B cell (primary cell): ENCODE data around the gene PODNL1. TPM values are rescaled to one million over a fixed set of nuclear protein-coding genes. Genes with fewer than 3 reads are reported as not detected.

Experiments
- ATAC-seq: fragments of 200-7000 bp; cut with Tn5 transposase; one replicate; pipeline ENCODE4 v1.10.0; 2021; ENCODE audit warnings: low read depth, mild to moderate bottlenecking, moderate number of reproducible peaks, moderate library complexity
- CTCF ChIA-PET: fragments of 350-600 bp; sonication (Branson Sonifier 250); formaldehyde crosslinking; loops from one replicate; lab custom pipeline; 2021; ENCODE audit warnings: antibody characterized with exemption, inconsistent platforms; lab: Charles Lee
- POLR2A ChIA-PET: fragments of 350-600 bp; sonication (Branson Sonifier 250); formaldehyde crosslinking; loops from one replicate; lab custom pipeline; 2021; ENCODE audit warnings: antibody characterized with exemption; lab: Charles Lee
- DNase-seq: peaks from one replicate; pipeline ENCODE4 v3.0.0; 2013
- H2AFZ ChIP-seq: 2 replicates; pipeline ENCODE4 v1.6.1; 2012; ENCODE audit warnings: mild to moderate bottlenecking, low read depth, low read length; ENCODE audit not compliant: insufficient read depth, poor library complexity, severe bottlenecking
- H3K27ac ChIP-seq, 2 donors: 1 replicate in 1 of 2; 2 replicates in 1 of 2; pipeline ENCODE4 v1.5.1; 2012 to 2013; ENCODE audit warnings: low read length in 2 of 2, mild to moderate bottlenecking in 2 of 2, moderate library complexity in 1 of 2
- H3K27me3 ChIP-seq, 4 experiments: fragments of 200-600 bp in 1 of 4; sonication (generic) in 1 of 4; replicated peaks in 1 of 4; 1 replicate in 2 of 4; 2 replicates in 2 of 4; pipeline versions ENCODE4 v1.6.1 to v1.7.0; 2013 to 2016; ENCODE audit warnings: low read length in 3 of 4, mild to moderate bottlenecking in 2 of 4, mixed read lengths in 1 of 4, moderate library complexity in 1 of 4; ENCODE audit not compliant: insufficient read depth in 4 of 4, control insufficient read depth in 3 of 4; ENCODE audit errors: control extremely low read depth in 1 of 4
- H3K36me3 ChIP-seq, 2 experiments: replicated peaks in 1 of 2; 1 replicate in 1 of 2; 2 replicates in 1 of 2; pipeline versions ENCODE4 v1.6.1 to v1.7.1; 2013; ENCODE audit warnings: low read length in 1 of 2; ENCODE audit not compliant: insufficient read depth in 2 of 2, control insufficient read depth in 1 of 2; ENCODE audit errors: control extremely low read depth in 1 of 2, extremely low read depth in 1 of 2
- H3K4me1 ChIP-seq, 2 donors: fragments of 200-600 bp in 1 of 2; sonication (generic) in 1 of 2; 1 replicate in 1 of 2; 2 replicates in 1 of 2; pipeline versions ENCODE4 v1.5.1 to v1.6.1; 2013 to 2017; ENCODE audit warnings: low read length in 2 of 2; ENCODE audit not compliant: control insufficient read depth in 2 of 2, insufficient read depth in 2 of 2
- H3K4me2 ChIP-seq: replicated peaks from 2 replicates; pipeline ENCODE3; 2012; ENCODE audit warnings: mild to moderate bottlenecking, low read depth, low read length; ENCODE audit not compliant: poor library complexity, severe bottlenecking
- H3K4me3 ChIP-seq, 5 experiments: fragments of 200-600 bp in 1 of 5; sonication (generic) in 1 of 5; 1 replicate in 3 of 5; 2 replicates in 2 of 5; pipeline versions ENCODE4 v1.5.1 to v1.7.0; 2011 to 2016; ENCODE audit warnings: low read length in 4 of 5, mild to moderate bottlenecking in 4 of 5, low read depth in 2 of 5, control low read depth in 1 of 5, moderate library complexity in 1 of 5; ENCODE audit not compliant: insufficient read depth in 1 of 5; ENCODE audit errors: control extremely low read depth in 1 of 5, extremely low read depth in 1 of 5
- H3K79me2 ChIP-seq: fragments of 200-600 bp; sonication (generic); one replicate; pipeline ENCODE4 v1.6.0; 2016; ENCODE audit warnings: low read length; ENCODE audit not compliant: control insufficient read depth, insufficient read depth
- H3K9ac ChIP-seq: fragments of 200-600 bp; sonication (generic); 2 replicates; pipeline ENCODE4 v1.6.1; 2017; ENCODE audit warnings: mild to moderate bottlenecking, low read length, moderate library complexity
- H3K9me3 ChIP-seq, 3 donors: one replicate each; pipeline versions ENCODE4 v1.6.1 to v1.7.1; 2013; ENCODE audit warnings: low read length in 2 of 3; ENCODE audit not compliant: control insufficient read depth in 2 of 3, insufficient read depth in 1 of 3; ENCODE audit errors: control extremely low read depth in 1 of 3
- H4K20me1 ChIP-seq: 2 replicates; pipeline ENCODE4 v1.6.0; 2012; ENCODE audit warnings: mild to moderate bottlenecking, low read length; ENCODE audit not compliant: insufficient read depth, control insufficient read depth, poor library complexity, severe bottlenecking
- H3K27ac Mint-ChIP-seq: one replicate; pipeline ENCODE4 v1.8.0; 2021; ENCODE audit warnings: mixed read lengths
- H3K27me3 Mint-ChIP-seq: one replicate; pipeline ENCODE4 v1.8.0; 2021; ENCODE audit warnings: mixed read lengths
- H3K4me1 Mint-ChIP-seq: one replicate; pipeline ENCODE4 v1.8.0; 2021; ENCODE audit warnings: mixed read lengths
- H3K4me3 Mint-ChIP-seq: one replicate; pipeline ENCODE4 v1.8.0; 2021; ENCODE audit warnings: mixed read lengths
- H3K9me3 Mint-ChIP-seq: one replicate; pipeline ENCODE4 v1.8.0; 2022; ENCODE audit warnings: mixed read lengths; ENCODE audit not compliant: insufficient read depth
- CTCF ChIP-seq: fragments of 200-600 bp; IDR thresholded peaks from one replicate; pipeline ENCODE4 v1.8.0; 2022; ENCODE audit warnings: antibody characterized with exemption, mild to moderate bottlenecking
- EZH2 ChIP-seq: IDR thresholded peaks from 2 replicates; pipeline ENCODE4 v1.6.1; 2012; ENCODE audit warnings: borderline replicate concordance, low read depth, mild to moderate bottlenecking, moderate library complexity, low read length; ENCODE audit not compliant: insufficient read depth, poor library complexity, severe bottlenecking
- WGBS: methylation state at CpG from one replicate; pipeline ENCODE4 v1.1.5; 2013; ENCODE audit warnings: missing lambda C conversion rate; ENCODE audit not compliant: insufficient coverage; 5-methylcytosine and 5-hydroxymethylcytosine counted together
- intact Hi-C: fragments of 100-400 bp; cut with micrococcal nuclease; formaldehyde crosslinking; loops from one replicate; pipeline ENCODE4 v1.10.0; 2022
- polyA plus RNA-seq: library from polyadenylated mRNA; depleted of rRNA; stranded (reverse); fragments of >200 nt; gene quantifications from 2 replicates; pipeline ENCODE4 v1.2.3, GENCODE V29; 2012
- total RNA-seq, 2 donors: library from RNA; stranded (reverse); fragments of 120-200 nt in 1 of 2; gene quantifications; 1 replicate in 1 of 2; 2 replicates in 1 of 2; pipeline versions ENCODE4 v1.2.3 to v1.2.4, GENCODE V29; 2013 to 2022

PODNL1 gene
- total and polyA plus RNA-seq, 2 donors (not counting 1 experiment from before 2014, with no cell fraction given), result not detected

DNA sequence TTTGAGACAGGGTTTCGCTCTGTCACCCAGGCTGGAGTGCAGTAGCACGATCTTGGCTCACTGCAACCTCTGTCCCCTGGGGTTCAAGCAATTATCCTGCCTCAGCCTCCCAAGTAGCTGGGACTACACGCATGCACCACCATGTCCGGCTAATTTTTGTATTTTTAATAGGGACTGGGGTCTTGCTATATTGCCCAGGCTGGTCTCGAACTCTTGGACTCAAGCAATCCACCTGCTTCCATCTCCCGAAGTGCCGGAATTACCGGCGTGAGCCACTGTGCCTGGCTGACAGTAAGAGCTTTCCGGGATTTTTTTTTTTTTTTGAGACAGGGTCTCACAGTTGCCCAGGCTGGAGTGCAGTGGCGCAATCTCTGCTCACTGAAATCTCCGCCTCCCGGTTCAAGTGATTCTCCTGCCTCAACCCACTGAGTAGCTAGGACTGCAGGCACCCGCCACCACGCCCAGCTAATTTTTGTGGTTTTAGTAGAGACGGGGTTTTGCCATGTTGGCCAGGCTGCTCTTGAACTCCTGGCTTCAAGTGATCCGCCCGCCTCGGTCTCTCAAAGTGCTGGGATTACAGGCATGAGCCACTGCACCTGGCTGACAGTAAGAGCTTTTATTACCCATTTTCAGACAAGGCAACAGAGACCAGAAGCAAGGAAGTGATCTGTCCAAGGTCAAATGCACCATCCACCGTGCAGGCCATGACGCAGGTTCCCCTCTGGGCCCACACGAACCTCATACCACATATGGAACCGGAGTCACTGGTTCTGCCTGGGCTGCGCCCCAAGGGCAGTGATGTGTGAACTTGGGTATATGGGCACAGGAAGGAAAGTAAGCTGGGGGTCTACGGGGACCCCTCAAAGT is 46.9 kb upstream of the PODNL1 start:
- H3K79me2 ChIP-seq, result peaks cover 28% of the 10 kb centered on the region
- Mint-ChIP-seq H3K4me3 (peak overlapping the region; percentile 83), H3K9me3 (no peaks in the 10 kb centered on the region), H3K27ac (peak overlapping the region; percentile 99), H3K27me3 (no peaks in the 10 kb centered on the region), H3K4me1 (peaks cover 72% of the 10 kb centered on the region)
- peaks cover 0 to 8% of the 10 kb centered on the region in 2 experiments for H3K36me3 ChIP-seq
- H3K27ac ChIP-seq, result peak overlapping the region; percentile 95 to 99
- DNase-seq (peak; percentile 87), ATAC-seq (peak; percentile 46)
- H3K9ac ChIP-seq, result peak overlapping the region; percentile 48
- peaks cover 62 to 81% of the 10 kb centered on the region in 2 donors for H3K4me1 ChIP-seq
- ChIA-PET CTCF (interaction anchor here (0.9 to 5.4 kb wide), 8 partner anchors 25 to 89 kb away, joined by 3 to 29 read pairs (median 6); partner anchors contain the start of genes DCAF15 and IL27RA), POLR2A (interaction anchor here (0.6 to 3.5 kb wide), 10 partner anchors 10 to 198 kb away, joined by 3 to 42 read pairs (median 4); partner anchors contain the start of genes DCAF15, IL27RA and RFX1)
- WGBS, result 66% methylated on average over 17 of the region's 25 CpGs
- no peaks in the 10 kb centered on the region for H3K9me3 ChIP-seq
- intact Hi-C loops, result no loop called here
- no peak overlapping the region for H2AFZ ChIP-seq
- TF ChIP-seq EZH2 (no peak), CTCF (no peak)
- peak overlapping the region in 1 of 5 experiments; percentile 28 for H3K4me3 ChIP-seq
- peaks cover 0 to 4% (median 0%) of the 10 kb centered on the region in 4 experiments for H3K27me3 ChIP-seq
- H4K20me1 ChIP-seq, result no peaks in the 10 kb centered on the region
- H3K4me2 ChIP-seq, result peak overlapping the region; percentile 89
